OCI-LY1 (cell line): ENCODE results near the gene GATA3.

ENCODE experiments used
- H2AFZ ChIP-seq: fragments of 200-600 bp; sonication (generic), shearing (Covaris generic); 2 replicates; pipeline ENCODE4 v1.6.0; 2014; ENCODE audit warnings: antibody characterized with exemption, mild to moderate bottlenecking, low read length
- H3F3A ChIP-seq: fragments of 200-600 bp; sonication (generic), shearing (Covaris generic); 2 replicates; pipeline ENCODE4 v1.6.0; 2014; ENCODE audit warnings: mild to moderate bottlenecking, antibody characterized with exemption, low read length, moderate library complexity; ENCODE audit not compliant: insufficient read depth
- H3K27ac ChIP-seq: fragments of 200-600 bp; sonication (generic); 2 replicates; pipeline ENCODE4 v1.5.1; 2014; ENCODE audit warnings: low read length, mixed run types, mild to moderate bottlenecking, low read depth; ENCODE audit not compliant: poor library complexity, severe bottlenecking
- H3K27me3 ChIP-seq: fragments of 200-600 bp; sonication (generic); 2 replicates; pipeline ENCODE4 v1.6.0; 2014; ENCODE audit warnings: antibody characterized with exemption, mild to moderate bottlenecking, low read length, moderate library complexity; ENCODE audit not compliant: insufficient read depth
- H3K36me3 ChIP-seq: fragments of 200-600 bp; sonication (generic); 2 replicates; pipeline ENCODE4 v1.6.1; 2014; ENCODE audit warnings: mild to moderate bottlenecking, antibody characterized with exemption, low read length, moderate library complexity, mixed read lengths; ENCODE audit not compliant: insufficient read depth
- H3K4me1 ChIP-seq: fragments of 200-600 bp; sonication (generic); 2 replicates; pipeline ENCODE4 v1.5.1; 2014; ENCODE audit warnings: mild to moderate bottlenecking, low read length, moderate library complexity; ENCODE audit not compliant: insufficient read depth, severe bottlenecking
- H3K4me2 ChIP-seq: fragments of 200-600 bp; sonication (generic), shearing (Covaris generic); 2 replicates; pipeline ENCODE4 v1.6.1; 2014; ENCODE audit warnings: low read length
- H3K4me3 ChIP-seq: fragments of 200-600 bp; sonication (generic); 2 replicates; pipeline ENCODE4 v1.5.1; 2014; ENCODE audit warnings: low read length, low read depth, mild to moderate bottlenecking, mixed read lengths; ENCODE audit not compliant: poor library complexity, severe bottlenecking
- H3K79me2 ChIP-seq: fragments of 200-600 bp; shearing (Covaris generic); 2 replicates; pipeline ENCODE4 v1.6.1; 2016; ENCODE audit warnings: mixed run types, low read length, mixed read lengths; ENCODE audit not compliant: insufficient read depth
- H3K9ac ChIP-seq: fragments of 200-600 bp; sonication (generic), shearing (Covaris generic); 2 replicates; pipeline ENCODE4 v1.6.1; 2014; ENCODE audit warnings: mild to moderate bottlenecking, low read length, mixed read lengths
- H3K9me2 ChIP-seq: fragments of 200-600 bp; sonication (generic), shearing (Covaris generic); 2 replicates; pipeline ENCODE4 v1.6.1; 2014; ENCODE audit warnings: low read depth, mild to moderate bottlenecking, low read length, mixed read lengths
- H3K9me3 ChIP-seq: fragments of 200-600 bp; shearing (Covaris generic); 2 replicates; pipeline ENCODE4 v1.6.1; 2014; ENCODE audit warnings: low read length, mixed read lengths
- H4K20me1 ChIP-seq: fragments of 200-600 bp; sonication (generic), shearing (Covaris generic); 2 replicates; pipeline ENCODE4 v1.6.0; 2016; ENCODE audit warnings: mild to moderate bottlenecking, low read length; ENCODE audit not compliant: insufficient read depth
- EZH2 ChIP-seq: fragments of 200-600 bp; sonication (generic), shearing (Covaris generic); IDR thresholded peaks from 2 replicates; pipeline ENCODE4 v1.8.0; 2017; ENCODE audit warnings: borderline replicate concordance, mixed run types, mild to moderate bottlenecking, antibody characterized with exemption, low read length, moderate library complexity, mixed read lengths
- TF ChIP-seq, protein P1 (sequence below): fragments of 200-600 bp; sonication (generic), shearing (Covaris generic); IDR thresholded peaks from 2 replicates; pipeline ENCODE4 v1.5.1; 2017; ENCODE audit warnings: mild to moderate bottlenecking, antibody characterized with exemption, low read length, moderate library complexity, mixed read lengths

The GATA3 gene

DNA sequence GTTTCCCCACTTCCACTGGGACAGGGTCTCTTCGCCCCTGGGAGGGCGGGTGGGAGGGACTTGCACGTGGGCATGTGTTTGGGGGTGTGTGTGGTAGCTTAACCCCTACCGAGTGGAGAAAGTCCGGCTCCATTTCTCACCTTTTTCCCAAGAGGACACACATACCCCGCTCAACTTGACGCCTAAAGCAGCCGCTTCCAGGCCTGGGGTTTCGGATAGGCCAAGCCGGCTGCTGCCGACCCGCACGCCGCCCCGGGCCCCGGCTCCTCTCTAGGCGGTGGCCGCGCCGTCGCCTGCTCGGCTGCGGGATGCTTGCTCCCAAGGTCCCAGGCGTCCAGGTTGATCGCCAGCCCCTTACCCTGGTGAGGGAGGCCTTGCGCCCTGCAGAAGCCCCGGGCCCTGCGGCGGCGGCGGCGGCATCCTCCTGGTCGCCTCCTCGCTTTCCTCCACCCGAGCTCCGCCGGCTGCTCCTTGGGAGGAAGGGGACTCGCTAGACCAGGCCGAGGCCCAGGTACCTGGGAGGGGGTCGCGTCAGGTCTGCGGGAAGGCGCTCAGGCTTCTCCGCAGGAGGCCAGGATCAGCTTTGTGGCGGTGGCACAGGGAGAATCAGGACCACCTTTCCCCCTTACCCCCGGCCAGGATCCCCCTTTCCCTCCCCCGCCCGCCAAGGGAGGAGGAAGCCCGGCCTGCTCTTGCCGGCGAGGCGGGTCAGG, 3.2 kb upstream of the GATA3 start:
- no peak overlapping the region for H3K4me3 ChIP-seq
- H3K27me3 ChIP-seq: no peaks in the 10 kb centered on the region
- no peaks in the 10 kb centered on the region for H3K9me2 ChIP-seq
- H3K4me2 ChIP-seq: no peak overlapping the region
- H3K36me3 ChIP-seq: no peaks in the 10 kb centered on the region
- H3K27ac ChIP-seq: no peak overlapping the region
- TF ChIP-seq EZH2: no peak
- TF ChIP-seq, protein P1, sequence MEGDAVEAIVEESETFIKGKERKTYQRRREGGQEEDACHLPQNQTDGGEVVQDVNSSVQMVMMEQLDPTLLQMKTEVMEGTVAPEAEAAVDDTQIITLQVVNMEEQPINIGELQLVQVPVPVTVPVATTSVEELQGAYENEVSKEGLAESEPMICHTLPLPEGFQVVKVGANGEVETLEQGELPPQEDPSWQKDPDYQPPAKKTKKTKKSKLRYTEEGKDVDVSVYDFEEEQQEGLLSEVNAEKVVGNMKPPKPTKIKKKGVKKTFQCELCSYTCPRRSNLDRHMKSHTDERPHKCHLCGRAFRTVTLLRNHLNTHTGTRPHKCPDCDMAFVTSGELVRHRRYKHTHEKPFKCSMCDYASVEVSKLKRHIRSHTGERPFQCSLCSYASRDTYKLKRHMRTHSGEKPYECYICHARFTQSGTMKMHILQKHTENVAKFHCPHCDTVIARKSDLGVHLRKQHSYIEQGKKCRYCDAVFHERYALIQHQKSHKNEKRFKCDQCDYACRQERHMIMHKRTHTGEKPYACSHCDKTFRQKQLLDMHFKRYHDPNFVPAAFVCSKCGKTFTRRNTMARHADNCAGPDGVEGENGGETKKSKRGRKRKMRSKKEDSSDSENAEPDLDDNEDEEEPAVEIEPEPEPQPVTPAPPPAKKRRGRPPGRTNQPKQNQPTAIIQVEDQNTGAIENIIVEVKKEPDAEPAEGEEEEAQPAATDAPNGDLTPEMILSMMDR: no peak
- H4K20me1 ChIP-seq: no peaks in the 10 kb centered on the region
- H2AFZ ChIP-seq: no peak overlapping the region
- H3F3A ChIP-seq: no peaks in the 10 kb centered on the region
- H3K4me1 ChIP-seq: no peaks in the 10 kb centered on the region
- no peak overlapping the region for H3K9ac ChIP-seq
- H3K79me2 ChIP-seq: no peaks in the 10 kb centered on the region
- no peaks in the 10 kb centered on the region for H3K9me3 ChIP-seq

DNA sequence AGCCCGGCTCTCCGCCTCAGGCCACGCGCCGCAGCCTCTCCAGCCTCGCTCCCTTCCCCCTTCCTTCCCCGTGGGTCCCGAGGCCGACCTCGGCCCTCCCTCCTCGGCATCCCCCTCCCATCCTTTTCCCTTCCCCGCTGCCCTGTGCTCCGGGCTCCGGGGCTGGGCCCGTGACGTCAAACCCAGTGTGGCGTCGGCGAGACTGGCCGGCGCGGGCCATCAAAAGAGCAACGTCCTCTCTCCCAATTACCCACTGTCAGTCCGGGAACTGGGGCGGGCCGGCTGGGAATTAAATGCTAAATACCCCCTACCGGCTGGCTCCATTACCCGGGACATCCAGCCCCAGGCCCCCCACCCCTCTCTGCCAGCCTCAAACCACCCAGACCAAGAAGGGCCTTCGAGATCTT, 2.6 kb upstream of the GATA3 start:
- Histone ChIP-seq H3K27me3 (no peaks in the 10 kb centered on the region), H3K9ac (no peak overlapping the region), H3F3A (no peaks in the 10 kb centered on the region), H3K9me2 (no peaks in the 10 kb centered on the region), H3K9me3 (no peaks in the 10 kb centered on the region), H3K36me3 (no peaks in the 10 kb centered on the region), H3K27ac (no peak overlapping the region), H3K4me2 (no peak overlapping the region), H3K4me3 (no peak overlapping the region), H4K20me1 (no peaks in the 10 kb centered on the region), H3K79me2 (no peaks in the 10 kb centered on the region), H2AFZ (no peak overlapping the region), H3K4me1 (no peaks in the 10 kb centered on the region)
- TF ChIP-seq EZH2: no peak
- TF ChIP-seq, protein P1: no peak

DNA sequence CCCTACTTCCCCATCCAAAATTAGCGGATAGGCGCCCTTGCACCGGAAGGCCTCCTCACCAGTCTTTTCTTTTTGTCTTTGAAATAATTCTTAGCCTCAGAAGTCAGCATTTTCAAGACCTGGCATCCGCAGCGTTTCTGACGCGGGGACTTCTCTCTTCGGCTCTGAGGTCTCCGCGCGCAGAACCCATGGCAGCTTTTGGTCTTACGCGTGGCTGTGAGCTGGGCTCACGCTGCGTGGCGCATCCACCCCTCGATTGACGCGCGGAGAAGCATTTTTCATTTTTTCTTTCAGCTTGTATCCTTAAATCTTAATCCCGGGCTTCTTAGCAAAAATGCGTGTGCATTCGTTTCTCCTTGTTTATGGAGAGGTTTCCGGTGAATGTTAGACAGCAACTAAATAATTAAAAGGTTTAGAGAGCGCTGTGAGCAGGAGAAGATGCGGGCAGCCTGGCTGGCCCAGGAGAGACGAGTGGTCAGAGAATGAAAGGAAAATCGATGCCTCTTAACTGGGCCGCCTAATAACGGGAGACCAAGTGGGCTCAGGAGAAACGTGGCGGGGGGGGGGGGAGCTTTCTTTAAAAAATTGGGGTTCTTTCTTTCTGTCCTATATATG, 2.0 kb upstream of the GATA3 start:
- Histone ChIP-seq H3K9me2 (no peaks in the 10 kb centered on the region), H3K27ac (no peak overlapping the region), H3K4me3 (no peak overlapping the region), H3K36me3 (no peaks in the 10 kb centered on the region), H4K20me1 (no peaks in the 10 kb centered on the region), H3K4me2 (no peak overlapping the region), H3K9ac (no peak overlapping the region), H3K9me3 (no peaks in the 10 kb centered on the region), H3K27me3 (no peaks in the 10 kb centered on the region; the same call in 1 of the 2 replicates), H3K79me2 (no peaks in the 10 kb centered on the region), H3F3A (no peaks in the 10 kb centered on the region), H3K4me1 (no peaks in the 10 kb centered on the region), H2AFZ (no peak overlapping the region)
- no peak for TF ChIP-seq EZH2
- TF ChIP-seq, protein P1: no peak
